IPS DF 19.7 (cell line): Measurements from ENCODE around the gene KDM3A.
"Not testable (repeated sequence)": the region's sequence is repeated elsewhere in the genome, so short reads cannot be mapped to it uniquely, and the experiment has no call there.

ENCODE experiments used
- DNase-seq: peaks from one replicate; pipeline ENCODE4 v3.0.0-alpha.2; 2013; ENCODE audit warnings: low read depth, low spot score

The KDM3A gene

GRCh38 chr2:86476092-86476491 lies 34.9 kb downstream of the KDM3A start:
- DNase-seq, result no peak

GRCh38 chr2:86476918-86477317 lies 35.7 kb downstream of the KDM3A start:
- DNase-seq, result no peak

GRCh38 chr2:86477349-86477748 lies 36.2 kb downstream of the KDM3A start:
- no peak for DNase-seq

GRCh38 chr2:86480105-86480504 lies 38.9 kb downstream of the KDM3A start:
- no peak for DNase-seq

GRCh38 chr2:86482034-86482433 lies 40.9 kb downstream of the KDM3A start:
- DNase-seq, result no peak

- no peak for DNase-seq
Measured at GRCh38 chr2:86484385-86484784, 43.2 kb downstream of the KDM3A start.

- no peak for DNase-seq
Measured at GRCh38 chr2:86485103-86485502, 43.9 kb downstream of the KDM3A start.

- no peak for DNase-seq
Measured at GRCh38 chr2:86485802-86486201, 44.6 kb downstream of the KDM3A start.

- no peak for DNase-seq
Measured at GRCh38 chr2:86487062-86487461, 45.9 kb downstream of the KDM3A start.

- no peak for DNase-seq
Measured at GRCh38 chr2:86488561-86489250, 47.5 kb downstream of the KDM3A start.

GRCh38 chr2:86489542-86489941 lies 48.4 kb downstream of the KDM3A start:
- DNase-seq, result no peak

GRCh38 chr2:86490245-86490644 lies 49.1 kb downstream of the KDM3A start:
- no peak for DNase-seq

GRCh38 chr2:86491088-86491487 lies 49.9 kb downstream of the KDM3A start:
- no peak for DNase-seq

- no peak for DNase-seq
Measured at GRCh38 chr2:86492048-86492453, 50.9 kb downstream of the KDM3A start.

GRCh38 chr2:86496391-86496790 lies 55.2 kb downstream of the KDM3A start:
- not testable (repeated sequence) for DNase-seq

GRCh38 chr2:86498468-86499260 lies 57.5 kb downstream of the KDM3A start:
- DNase-seq, result no peak

- DNase-seq, result no peak
Measured at GRCh38 chr2:86499326-86499725, 58.2 kb downstream of the KDM3A start.

GRCh38 chr2:86500325-86501083 lies 59.3 kb downstream of the KDM3A start:
- DNase-seq, result no peak

- DNase-seq, result no peak
Measured at GRCh38 chr2:86507600-86507999, 66.4 kb downstream of the KDM3A start.

GRCh38 chr2:86510436-86510933 lies 69.3 kb downstream of the KDM3A start:
- no peak for DNase-seq

GRCh38 chr2:86512034-86512433 lies 70.9 kb downstream of the KDM3A start:
- no peak for DNase-seq

GRCh38 chr2:86512892-86513291 lies 71.7 kb downstream of the KDM3A start:
- no peak for DNase-seq
